Measurements from ENCODE around the gene COMT. TPM values are rescaled to one million over a fixed set of nuclear protein-coding genes. Genes with fewer than 3 reads are reported as not detected.

The COMT gene
- total and polyA plus RNA-seq, 9 of the 15 experiments (the other 6 are each of a cell fraction or from before 2014, with no cell fraction given): 12.5 to 351 (median 155) TPM

GRCh38 chr22:19974935-19975706 lies 33.5 kb downstream of the COMT start (continued):
- TF ChIP-seq, protein P1, sequence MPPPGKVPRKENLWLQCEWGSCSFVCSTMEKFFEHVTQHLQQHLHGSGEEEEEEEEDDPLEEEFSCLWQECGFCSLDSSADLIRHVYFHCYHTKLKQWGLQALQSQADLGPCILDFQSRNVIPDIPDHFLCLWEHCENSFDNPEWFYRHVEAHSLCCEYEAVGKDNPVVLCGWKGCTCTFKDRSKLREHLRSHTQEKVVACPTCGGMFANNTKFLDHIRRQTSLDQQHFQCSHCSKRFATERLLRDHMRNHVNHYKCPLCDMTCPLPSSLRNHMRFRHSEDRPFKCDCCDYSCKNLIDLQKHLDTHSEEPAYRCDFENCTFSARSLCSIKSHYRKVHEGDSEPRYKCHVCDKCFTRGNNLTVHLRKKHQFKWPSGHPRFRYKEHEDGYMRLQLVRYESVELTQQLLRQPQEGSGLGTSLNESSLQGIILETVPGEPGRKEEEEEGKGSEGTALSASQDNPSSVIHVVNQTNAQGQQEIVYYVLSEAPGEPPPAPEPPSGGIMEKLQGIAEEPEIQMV (tag; conservative IDR thresholded peaks at IDR 0.05; ENCODE audit: low read depth): no peak
- TF ChIP-seq NBN (IDR thresholded peaks at IDR 0.05; ENCODE audit: low read depth): no peak
- peak in 1 of 2 experiments; percentile 23; a peak in 1 of 4 replicates for TF ChIP-seq SIN3A (IDR thresholded peaks at IDR 0.05; ENCODE audit: borderline replicate concordance in 2 of 2, control insufficient read depth in 1 of 2, low read depth in 2 of 2, low read length in 2 of 2)
- TF ChIP-seq GATAD2A (IDR thresholded peaks at IDR 0.05): no peak
- TF ChIP-seq SIRT6 (IDR thresholded peaks at IDR 0.05; ENCODE audit: low read depth, low read length): no peak
- TF ChIP-seq ZNF586 (CRISPR knock-in tag; conservative IDR thresholded peaks at IDR 0.05): no peak
- no peak; the same call in 1 of the 2 replicates for TF ChIP-seq RB1 (IDR thresholded peaks at IDR 0.05; ENCODE audit: low read depth)
- no peak for TF ChIP-seq FOXK2 (conservative IDR thresholded peaks at IDR 0.05 in 1 of 2, IDR thresholded peaks at IDR 0.05 in 1 of 2; ENCODE audit: low read depth in 2 of 2)
- no peak for TF ChIP-seq TEAD2 (tag; IDR thresholded peaks at IDR 0.05)
- TF ChIP-seq, protein P2, sequence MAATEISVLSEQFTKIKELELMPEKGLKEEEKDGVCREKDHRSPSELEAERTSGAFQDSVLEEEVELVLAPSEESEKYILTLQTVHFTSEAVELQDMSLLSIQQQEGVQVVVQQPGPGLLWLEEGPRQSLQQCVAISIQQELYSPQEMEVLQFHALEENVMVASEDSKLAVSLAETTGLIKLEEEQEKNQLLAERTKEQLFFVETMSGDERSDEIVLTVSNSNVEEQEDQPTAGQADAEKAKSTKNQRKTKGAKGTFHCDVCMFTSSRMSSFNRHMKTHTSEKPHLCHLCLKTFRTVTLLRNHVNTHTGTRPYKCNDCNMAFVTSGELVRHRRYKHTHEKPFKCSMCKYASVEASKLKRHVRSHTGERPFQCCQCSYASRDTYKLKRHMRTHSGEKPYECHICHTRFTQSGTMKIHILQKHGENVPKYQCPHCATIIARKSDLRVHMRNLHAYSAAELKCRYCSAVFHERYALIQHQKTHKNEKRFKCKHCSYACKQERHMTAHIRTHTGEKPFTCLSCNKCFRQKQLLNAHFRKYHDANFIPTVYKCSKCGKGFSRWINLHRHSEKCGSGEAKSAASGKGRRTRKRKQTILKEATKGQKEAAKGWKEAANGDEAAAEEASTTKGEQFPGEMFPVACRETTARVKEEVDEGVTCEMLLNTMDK (IDR thresholded peaks at IDR 0.05; ENCODE audit: borderline replicate concordance, insufficient read depth, low read depth, low read length, poor library complexity, severe bottlenecking): no peak
- peak; percentile 16; the same call in 1 of the 2 replicates for TF ChIP-seq RBFOX2 (IDR thresholded peaks at IDR 0.05; ENCODE audit: low read depth, low read length)
- TF ChIP-seq SMARCE1 (IDR thresholded peaks at IDR 0.05): peak; percentile 66; the same call in 1 of the 2 replicates
- TF ChIP-seq E2F1 (CRISPR knock-in tag; IDR thresholded peaks at IDR 0.05): no peak
- no peak for TF ChIP-seq ZNF436 (CRISPR knock-in tag; IDR thresholded peaks at IDR 0.05)
- TF ChIP-seq TFAP4 (CRISPR knock-in tag; IDR thresholded peaks at IDR 0.05; ENCODE audit: borderline replicate concordance): no peak
- no peak for TF ChIP-seq FOXJ3 (CRISPR knock-in tag; IDR thresholded peaks at IDR 0.05)
- no peak for TF ChIP-seq OTX1 (CRISPR knock-in tag; IDR thresholded peaks at IDR 0.05)
- TF ChIP-seq SLC30A9 (CRISPR knock-in tag; IDR thresholded peaks at IDR 0.05): no peak
- TF ChIP-seq HMGXB4 (CRISPR knock-in tag; IDR thresholded peaks at IDR 0.05): no peak; the same call in 1 of the 2 replicates
- TF ChIP-seq MTA1 (IDR thresholded peaks at IDR 0.05; ENCODE audit: borderline replicate concordance): 0 out of 2 replicates have a peak, but pooled peaks have one; percentile 46
